Kidney epithelial cell (primary cell): ENCODE results near the gene CIAPIN1. TPM values are rescaled to one million over a fixed set of nuclear protein-coding genes. Genes with fewer than 3 reads are reported as not detected.
A peak's percentile ranks its signal among the peaks of the same experiment; 100 is the strongest.
"Not testable (repeated sequence)": the region's sequence is repeated elsewhere in the genome, so short reads cannot be mapped to it uniquely, and the experiment has no call there.

Source experiments
- DNase-seq: peaks from one replicate; pipeline ENCODE4 v3.0.0-alpha.2; 2010; ENCODE audit warnings: low read depth
- H3K27me3 ChIP-seq: 2 replicates; pipeline ENCODE4 v1.6.0; 2011; ENCODE audit warnings: low read length; ENCODE audit not compliant: control insufficient read depth, insufficient read depth
- H3K36me3 ChIP-seq: 2 replicates; pipeline ENCODE4 v1.5.1; 2011; ENCODE audit warnings: low read length; ENCODE audit not compliant: control insufficient read depth, insufficient read depth
- H3K4me3 ChIP-seq: 2 replicates; pipeline ENCODE4 v1.5.1; 2011; ENCODE audit warnings: low read depth, mild to moderate bottlenecking, control low read depth, low read length
- total RNA-seq: library from RNA; depleted of rRNA; stranded (reverse); fragments of >200 nt; gene quantifications from 2 replicates; pipeline ENCODE4 v1.2.3, GENCODE V29; 2015
- TF ChIP-seq, protein P1 (sequence below): IDR thresholded peaks from 2 replicates; pipeline ENCODE4 v1.5.1; 2011; ENCODE audit warnings: mild to moderate bottlenecking, moderate library complexity, low read length, control low read depth, inconsistent platforms; ENCODE audit not compliant: insufficient read depth, poor library complexity, severe bottlenecking

CIAPIN1 gene
- total RNA-seq, 1 donor from 2014 or later, result 80.3 TPM

DNA sequence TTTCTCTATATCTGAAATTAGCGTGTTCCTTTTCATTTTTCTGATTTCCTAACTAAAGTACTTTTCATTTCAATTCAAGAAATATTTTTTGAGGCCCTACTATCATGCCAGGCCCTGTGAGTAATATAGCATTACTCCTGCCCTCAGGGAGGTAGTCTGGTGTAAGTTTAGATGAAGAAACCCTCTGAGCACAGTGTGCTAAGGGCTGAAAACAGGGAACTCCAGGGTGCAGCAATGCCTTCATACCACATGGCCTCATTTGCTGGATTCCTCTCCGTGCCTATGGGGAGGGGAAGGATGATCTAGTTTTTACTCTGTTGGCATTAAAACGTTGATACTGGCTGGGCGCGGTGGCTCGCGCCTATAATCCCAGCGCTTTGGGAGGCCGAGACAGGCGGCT, 4.8 kb upstream of the CIAPIN1 start:
- TF ChIP-seq, protein P1, sequence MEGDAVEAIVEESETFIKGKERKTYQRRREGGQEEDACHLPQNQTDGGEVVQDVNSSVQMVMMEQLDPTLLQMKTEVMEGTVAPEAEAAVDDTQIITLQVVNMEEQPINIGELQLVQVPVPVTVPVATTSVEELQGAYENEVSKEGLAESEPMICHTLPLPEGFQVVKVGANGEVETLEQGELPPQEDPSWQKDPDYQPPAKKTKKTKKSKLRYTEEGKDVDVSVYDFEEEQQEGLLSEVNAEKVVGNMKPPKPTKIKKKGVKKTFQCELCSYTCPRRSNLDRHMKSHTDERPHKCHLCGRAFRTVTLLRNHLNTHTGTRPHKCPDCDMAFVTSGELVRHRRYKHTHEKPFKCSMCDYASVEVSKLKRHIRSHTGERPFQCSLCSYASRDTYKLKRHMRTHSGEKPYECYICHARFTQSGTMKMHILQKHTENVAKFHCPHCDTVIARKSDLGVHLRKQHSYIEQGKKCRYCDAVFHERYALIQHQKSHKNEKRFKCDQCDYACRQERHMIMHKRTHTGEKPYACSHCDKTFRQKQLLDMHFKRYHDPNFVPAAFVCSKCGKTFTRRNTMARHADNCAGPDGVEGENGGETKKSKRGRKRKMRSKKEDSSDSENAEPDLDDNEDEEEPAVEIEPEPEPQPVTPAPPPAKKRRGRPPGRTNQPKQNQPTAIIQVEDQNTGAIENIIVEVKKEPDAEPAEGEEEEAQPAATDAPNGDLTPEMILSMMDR, result no peak
- no peak for DNase-seq
- Histone ChIP-seq H3K27me3 (no peaks in the 10 kb centered on the region), H3K4me3 (no peak overlapping the region), H3K36me3 (peaks cover 11% of the 10 kb centered on the region)

DNA sequence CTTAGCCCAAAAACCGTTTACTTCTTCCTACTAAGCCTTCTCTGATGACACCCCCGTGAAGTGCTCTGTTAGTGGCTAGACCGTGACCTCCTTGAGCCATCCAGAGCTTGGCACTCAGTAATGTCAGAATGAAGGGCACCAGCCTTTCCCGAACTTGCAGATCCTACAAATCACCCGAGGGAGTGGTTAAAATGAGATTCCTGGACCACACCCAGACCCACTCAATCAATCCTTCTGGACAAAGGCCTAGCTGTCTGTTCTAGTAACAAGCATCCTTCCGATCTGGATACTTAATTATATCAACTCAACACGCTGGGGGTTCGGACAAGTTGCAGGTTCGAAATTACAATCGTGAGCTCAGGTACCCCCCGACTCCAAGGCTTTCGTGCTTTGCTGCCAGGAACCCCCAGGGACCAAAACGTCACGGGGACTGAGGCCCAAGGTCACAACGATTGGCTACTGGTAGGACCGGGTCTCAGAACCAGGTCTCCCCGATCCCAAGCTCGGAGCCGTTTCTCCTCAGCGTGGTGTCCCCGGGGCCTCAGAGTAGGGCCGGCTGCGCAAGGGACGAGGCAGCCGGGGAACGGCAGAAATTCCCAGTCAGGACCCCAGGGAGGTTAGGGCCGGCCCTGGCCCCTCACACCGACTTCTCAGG, 527 bp downstream of the CIAPIN1 start:
- H3K4me3 ChIP-seq, result peak overlapping the region; percentile 92
- no peak for DNase-seq
- TF ChIP-seq, protein P1, result no peak
- H3K36me3 ChIP-seq, result no peaks in the 10 kb centered on the region
- H3K27me3 ChIP-seq, result no peaks in the 10 kb centered on the region

DNA sequence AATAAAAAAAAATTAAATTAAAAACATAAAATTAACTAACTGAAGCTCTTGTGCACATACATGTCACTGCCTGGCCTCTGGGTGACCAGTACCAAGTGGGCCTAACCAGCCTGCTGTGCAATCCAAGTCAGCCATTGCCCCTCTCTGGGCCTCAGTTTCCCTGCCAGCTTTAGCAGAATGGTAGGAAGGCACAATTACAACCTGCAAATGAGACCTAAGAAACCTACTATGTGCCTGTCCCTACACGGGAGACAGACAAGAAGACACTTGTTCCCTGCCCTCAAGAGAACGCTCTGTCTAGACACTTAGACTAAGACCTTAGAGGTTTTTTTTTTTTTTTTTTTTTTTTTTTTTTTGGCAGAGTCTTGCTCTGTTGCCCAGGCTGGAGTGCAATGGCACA, 1.7 kb downstream of the CIAPIN1 start:
- Histone ChIP-seq H3K27me3 (no peaks in the 10 kb centered on the region), H3K4me3 (no peak overlapping the region), H3K36me3 (peaks cover 1% of the 10 kb centered on the region)
- DNase-seq, result no peak
- TF ChIP-seq, protein P1, result no peak

DNA sequence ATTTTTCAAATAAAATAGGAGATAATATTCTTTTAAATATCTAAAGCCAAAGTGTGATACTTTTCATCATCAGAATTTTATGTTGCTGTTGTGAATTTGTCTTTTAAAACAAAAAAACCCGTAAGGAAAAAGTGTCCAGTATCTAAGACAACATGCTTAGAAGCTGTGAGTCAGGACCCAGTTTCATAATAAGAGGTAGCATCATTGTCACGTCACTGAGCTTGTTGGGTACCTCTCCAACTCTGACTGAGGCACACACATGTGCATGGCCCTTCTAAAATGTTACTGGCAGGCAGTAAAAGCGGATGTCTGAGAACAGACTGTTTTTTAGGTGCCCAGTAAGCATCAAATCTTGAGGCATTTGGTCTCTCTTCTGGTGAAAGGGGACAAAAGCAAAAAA, 2.5 kb downstream of the CIAPIN1 start:
- Histone ChIP-seq H3K4me3 (no peak overlapping the region), H3K36me3 (peaks cover 2% of the 10 kb centered on the region), H3K27me3 (no peaks in the 10 kb centered on the region)
- TF ChIP-seq, protein P1, result no peak
- no peak for DNase-seq

DNA sequence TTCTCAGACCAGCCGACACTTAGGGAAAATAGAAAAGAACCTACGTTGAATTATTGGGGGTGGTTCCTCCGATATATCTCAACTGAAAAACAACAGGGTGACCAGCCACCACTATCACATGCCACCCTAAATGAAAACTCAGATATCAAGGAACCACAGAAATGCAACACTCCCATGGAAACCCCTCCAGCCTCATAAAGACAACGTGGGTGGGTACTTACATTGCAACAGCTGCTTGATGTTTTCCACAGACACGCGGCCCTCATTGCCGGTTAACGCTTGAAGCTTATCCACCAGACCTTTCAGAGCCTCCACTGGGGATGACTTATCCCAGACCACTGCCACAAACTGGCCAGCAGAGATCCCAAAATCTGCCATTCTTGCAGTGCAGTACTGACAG, 6.6 kb downstream of the CIAPIN1 start:
- H3K27me3 ChIP-seq, H3K4me3 ChIP-seq, DNase-seq, H3K36me3 ChIP-seq: not testable (repeated sequence)

DNA sequence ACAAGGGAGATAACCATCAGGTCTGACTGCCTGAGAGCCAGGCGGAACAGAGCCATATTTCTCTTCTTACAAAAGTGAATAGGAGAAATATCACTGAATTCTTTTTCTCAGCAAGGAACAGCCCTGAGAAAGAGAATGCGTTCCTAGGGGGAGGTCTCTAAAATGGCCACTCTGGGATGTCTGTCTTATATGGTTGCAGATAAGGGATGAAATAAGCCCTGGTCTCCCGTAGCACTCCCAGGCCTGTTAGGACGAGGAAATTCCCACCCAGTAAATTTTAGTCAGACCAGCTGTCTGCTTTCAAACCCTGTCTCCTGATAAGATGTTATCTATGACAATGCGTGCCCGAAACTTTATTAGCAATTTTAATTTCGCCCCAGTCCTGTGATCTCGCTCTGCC, 7.2 kb downstream of the CIAPIN1 start:
- not testable (repeated sequence) for H3K27me3 ChIP-seq, H3K4me3 ChIP-seq, H3K36me3 ChIP-seq, DNase-seq

DNA sequence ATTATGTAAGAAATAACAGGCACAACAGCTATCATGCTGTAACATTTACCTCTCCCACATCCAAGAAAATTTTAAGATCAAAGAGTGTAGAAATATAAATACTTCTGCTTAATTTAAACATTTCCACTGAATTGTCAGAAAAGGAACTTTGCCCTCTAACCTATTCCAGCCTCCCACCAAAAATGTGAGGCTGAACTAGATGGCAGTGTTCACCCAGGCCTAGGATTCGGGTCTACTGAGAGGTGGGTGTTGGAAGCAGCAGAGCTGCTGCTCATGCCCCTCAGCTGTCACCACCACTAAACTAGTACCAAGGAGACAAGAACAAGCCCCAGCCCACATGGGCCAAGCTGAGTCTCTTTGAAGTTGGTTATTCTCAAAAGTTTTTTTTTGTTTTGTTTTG, 11.3 kb downstream of the CIAPIN1 start:
- H3K27me3 ChIP-seq, result no peaks in the 10 kb centered on the region
- TF ChIP-seq, protein P1, result no peak
- no peak overlapping the region for H3K4me3 ChIP-seq
- H3K36me3 ChIP-seq, result peaks cover 2% of the 10 kb centered on the region
- DNase-seq, result no peak
